DMS53 (cell line): ENCODE results near the gene HTT.

Experiments
- DNase-seq: peaks from one replicate; lab custom pipeline; 2025; lab: John Stamatoyannopoulos, UW

HTT gene

GRCh38 chr4:3074078-3074845, at the start of gene HTT, which contains the start of gene HTT-AS:
Gene HTT, plus strand, starts transcription at chr4:3074681. Its CDS starts 145 bp downstream, at chr4:3074826.
Gene HTT-AS, minus strand, starts transcription at chr4:3074538.
- DNase-seq: peak; percentile 99

DNA sequence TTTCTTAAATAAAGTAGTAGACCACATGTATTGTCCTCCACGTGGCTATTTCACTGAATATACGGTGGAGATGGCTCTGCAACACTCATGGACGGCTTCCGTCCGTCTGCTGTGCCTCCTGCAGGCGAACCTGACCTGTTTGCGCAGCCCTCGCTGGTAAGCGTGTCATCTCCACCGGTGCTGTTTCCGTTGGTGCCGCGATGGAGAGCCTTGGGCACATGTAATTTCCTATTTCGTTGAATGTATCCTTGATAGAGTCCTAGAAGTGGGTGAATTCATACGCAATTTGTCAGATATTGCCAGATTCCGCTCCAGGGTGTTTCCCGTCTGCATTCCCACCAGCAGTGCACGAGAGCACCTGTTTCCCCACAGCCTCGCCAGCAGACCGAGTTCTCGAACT, 48.6 kb upstream of the HTT start:
- no peak for DNase-seq

- no peak for DNase-seq
These were observed 47.9 kb upstream of the HTT start for GRCh38 chr4:3026540-3026939.

DNA sequence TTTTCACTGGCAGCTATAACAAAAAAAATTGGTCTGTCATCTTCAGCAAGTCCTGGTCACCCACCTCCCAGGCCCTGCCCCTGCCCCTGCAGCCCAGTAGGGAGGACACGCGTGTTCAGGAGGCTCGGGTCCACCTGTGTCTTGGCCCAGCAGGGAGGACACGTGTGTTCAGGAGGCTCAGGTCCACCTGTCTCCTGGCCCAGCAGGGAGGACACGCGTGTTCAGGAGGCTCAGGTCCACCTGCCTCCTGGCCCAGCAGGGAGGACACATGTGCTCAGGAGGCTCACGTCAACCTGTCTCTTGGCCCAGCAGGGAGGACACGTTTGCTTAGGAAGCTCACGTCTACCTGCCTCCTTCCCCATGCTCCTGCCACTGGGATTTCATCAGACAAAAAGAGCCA, 45.0 kb upstream of the HTT start:
- no peak for DNase-seq

- peak; percentile 49 for DNase-seq
These were observed 43.7 kb upstream of the HTT start for GRCh38 chr4:3030566-3031356.

DNA sequence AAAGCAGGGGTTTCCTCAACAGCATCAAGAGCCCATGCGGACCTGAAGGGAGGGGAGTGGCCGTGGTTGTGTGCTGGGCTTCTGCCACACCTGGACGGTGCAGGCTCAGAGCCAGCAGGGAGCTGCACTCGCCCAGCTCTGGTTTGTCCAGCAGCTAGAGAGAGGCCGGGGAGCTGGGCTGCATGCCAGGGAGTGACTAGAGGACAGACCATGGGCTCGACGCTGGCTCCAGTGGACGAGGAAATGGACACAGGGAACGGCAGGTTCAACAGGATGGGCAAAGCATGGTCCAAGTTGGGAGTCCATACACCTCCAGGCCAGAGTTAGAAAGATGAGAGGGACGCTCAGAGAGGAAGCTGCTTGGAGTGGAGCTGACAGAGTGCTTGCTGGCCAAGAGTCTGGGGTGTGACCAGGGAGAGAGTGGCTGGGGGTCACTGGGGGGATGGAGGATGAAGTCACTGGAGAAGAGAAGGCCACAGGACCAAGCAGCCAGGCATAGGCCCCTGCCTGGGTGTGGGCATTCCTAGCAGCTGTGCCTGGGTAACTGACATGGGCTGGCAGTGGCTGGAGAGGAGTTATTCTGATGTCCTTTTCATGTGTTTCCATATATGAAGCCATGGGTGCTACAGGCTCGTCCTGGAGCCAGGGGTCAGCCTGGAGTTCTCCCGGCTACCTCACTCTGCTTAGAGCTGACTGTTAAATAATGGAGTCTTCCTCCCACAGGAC, 43.0 kb upstream of the HTT start:
- peak; percentile 66 for DNase-seq

DNA sequence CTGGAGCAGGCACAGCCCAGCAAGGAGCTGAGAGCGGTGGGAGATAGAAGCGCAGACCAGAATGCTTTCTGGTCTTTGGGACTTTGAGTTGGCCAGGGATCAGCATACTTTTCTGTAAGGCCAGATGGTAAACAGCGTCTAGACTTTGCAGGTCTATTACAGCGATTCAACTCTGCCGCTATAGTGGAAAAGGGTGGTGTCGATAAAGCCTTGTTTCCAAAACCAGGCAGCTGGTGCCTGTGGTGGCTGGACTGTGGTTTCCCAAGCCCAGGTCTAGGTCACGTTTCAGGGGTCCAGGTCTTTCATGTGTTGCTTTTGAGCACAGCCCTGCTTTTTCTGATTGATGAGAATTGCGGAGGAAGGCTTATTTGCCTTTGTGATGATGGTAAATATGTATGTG, 40.2 kb upstream of the HTT start:
- DNase-seq: no peak

DNA sequence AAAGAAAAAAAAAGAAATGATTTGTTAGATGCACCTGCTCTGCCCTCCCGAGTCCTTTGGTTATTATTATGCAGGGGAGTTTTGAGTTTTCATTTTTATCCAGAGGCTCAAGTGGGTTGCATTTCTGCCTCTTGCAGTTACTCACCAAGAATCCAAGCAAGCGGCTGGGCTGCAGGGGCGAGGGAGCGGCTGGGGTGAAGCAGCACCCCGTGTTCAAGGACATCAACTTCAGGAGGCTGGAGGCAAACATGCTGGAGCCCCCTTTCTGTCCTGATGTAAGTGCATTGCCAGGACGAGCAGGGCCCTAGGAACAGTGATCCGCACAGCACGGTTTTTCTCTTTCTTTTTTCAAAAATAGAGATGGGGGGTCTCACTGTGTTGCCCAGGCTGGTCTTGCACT, 39.2 kb upstream of the HTT start:
- DNase-seq: no peak

GRCh38 chr4:3035674-3036073, 38.8 kb upstream of the HTT start:
- DNase-seq: no peak

DNA sequence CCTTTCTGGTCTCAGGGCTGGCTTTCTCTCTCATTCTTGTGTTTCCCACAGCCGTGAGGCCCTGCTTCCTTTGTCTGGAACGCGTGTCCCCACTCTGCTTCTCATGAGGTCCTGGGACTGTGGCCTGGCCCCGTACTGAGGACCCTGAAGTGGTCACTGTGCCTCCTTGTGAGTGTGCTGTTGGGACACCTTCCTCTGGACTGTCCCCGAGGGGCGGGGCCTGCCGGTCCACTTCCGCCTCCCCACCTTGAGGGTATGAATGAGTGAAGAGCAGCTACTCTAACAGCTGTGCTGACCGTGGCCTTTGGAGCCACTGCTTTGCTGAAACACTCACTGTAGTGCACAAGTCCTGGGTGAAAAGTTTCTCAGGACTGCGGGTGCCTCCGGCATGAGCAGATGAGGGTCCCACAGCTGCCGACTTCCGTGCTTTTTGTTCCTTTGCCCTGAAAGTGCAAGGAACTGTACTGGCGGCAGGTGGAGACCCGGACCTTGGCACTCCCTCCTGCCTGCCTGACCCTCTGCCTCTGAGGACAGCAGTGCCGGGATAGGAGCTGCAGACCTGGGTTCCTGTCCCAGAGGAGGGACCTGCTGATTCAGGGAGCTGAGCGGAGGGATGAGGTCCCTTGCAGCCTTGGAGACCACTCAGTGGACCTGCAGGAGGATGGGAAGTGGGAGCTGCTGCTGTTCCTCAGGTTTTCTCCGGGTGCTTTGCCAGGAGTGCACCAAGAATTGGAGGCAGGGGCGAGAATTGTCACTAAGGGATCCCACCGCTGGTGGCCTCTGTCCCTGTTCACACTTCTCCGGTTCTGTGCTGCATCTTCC, 38.1 kb upstream of the HTT start:
- DNase-seq: no peak

DNA sequence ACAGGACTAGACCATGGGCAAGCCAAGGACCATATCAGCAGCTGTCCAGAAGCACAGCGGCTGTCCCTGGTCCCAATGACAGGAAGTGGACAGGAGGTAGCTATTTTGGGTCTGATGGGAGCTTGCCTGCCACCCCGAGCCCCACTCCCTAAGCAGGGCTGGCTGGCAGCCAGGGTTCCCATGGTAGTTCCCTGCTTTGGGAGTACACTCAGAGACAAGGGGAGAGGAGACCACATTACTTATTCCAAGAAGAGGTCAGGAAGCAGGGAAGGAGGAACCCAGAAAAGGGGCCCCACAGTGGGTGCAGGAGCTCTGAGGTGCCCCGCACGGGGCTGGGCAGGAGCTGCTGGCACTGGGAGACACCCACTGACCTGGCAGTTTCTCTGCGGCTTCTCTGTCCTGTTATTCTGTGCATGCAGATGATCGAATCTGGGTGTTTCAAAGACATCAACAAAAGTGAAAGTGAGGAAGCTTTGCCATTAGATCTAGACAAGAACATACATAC, 36.5 kb upstream of the HTT start:
- peak; percentile 33 for DNase-seq

- DNase-seq: no peak
These were observed 34.6 kb upstream of the HTT start for GRCh38 chr4:3039706-3040366.

DNA sequence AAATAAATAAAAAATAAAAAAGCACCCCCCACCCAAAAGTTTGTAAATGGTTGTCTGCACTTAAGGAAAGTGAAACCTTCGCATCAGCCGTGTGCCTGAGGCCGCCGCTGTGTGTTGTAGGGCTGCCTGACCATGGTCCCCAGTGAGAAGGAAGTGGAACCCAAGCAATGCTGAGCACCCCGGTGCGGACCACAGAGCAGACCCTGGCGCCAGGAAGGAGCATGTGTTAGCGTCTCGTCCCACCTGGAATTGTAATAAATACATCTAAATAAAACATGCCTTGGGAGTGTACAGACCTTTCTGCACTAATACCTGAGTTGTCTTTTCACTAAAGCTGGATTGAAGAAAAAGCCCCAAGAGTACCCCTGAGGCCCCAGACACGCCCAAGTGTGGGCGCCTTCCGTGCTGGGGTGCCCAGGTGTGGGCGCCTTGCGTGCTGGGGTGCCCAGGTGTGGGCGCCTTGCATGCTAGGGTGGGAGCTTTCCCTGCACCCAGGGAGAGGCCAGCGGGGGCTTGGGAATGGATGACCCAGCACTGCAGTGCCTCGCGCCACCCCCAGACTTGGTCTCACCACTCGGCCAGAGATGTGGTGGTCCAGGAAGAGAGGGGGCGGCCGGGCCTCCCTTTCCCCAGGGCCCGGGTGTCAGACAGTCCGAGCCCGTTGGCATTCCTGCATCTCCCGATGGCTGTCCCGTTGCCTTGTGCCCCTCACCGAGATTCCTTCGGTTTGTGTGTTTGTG, 33.9 kb upstream of the HTT start:
- DNase-seq: no peak

- DNase-seq: peak; percentile 96
These were observed 33.0 kb upstream of the HTT start for GRCh38 chr4:3041192-3042142.

DNA sequence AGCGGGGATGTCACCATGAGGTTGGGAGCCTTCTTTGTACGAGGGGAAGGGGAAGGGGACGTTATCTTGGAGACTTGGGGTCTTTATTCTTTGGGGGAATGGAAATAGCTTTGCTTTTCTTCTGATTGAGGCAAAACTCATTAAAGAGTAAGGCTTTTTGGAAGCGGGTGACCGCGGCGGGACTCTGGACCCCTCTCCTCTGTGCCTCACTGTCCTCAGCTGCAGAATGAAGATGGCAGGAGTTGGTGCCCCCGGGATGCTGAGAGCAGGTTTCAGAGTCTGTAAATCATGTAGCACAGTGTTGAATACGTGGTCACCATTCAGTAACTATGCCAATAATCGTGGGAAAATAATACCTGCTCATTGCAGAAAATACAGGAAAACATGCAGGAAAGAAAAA, 32.3 kb upstream of the HTT start:
- peak; percentile 48 for DNase-seq

GRCh38 chr4:3043282-3044020, 31.0 kb upstream of the HTT start:
- DNase-seq: no peak

DNA sequence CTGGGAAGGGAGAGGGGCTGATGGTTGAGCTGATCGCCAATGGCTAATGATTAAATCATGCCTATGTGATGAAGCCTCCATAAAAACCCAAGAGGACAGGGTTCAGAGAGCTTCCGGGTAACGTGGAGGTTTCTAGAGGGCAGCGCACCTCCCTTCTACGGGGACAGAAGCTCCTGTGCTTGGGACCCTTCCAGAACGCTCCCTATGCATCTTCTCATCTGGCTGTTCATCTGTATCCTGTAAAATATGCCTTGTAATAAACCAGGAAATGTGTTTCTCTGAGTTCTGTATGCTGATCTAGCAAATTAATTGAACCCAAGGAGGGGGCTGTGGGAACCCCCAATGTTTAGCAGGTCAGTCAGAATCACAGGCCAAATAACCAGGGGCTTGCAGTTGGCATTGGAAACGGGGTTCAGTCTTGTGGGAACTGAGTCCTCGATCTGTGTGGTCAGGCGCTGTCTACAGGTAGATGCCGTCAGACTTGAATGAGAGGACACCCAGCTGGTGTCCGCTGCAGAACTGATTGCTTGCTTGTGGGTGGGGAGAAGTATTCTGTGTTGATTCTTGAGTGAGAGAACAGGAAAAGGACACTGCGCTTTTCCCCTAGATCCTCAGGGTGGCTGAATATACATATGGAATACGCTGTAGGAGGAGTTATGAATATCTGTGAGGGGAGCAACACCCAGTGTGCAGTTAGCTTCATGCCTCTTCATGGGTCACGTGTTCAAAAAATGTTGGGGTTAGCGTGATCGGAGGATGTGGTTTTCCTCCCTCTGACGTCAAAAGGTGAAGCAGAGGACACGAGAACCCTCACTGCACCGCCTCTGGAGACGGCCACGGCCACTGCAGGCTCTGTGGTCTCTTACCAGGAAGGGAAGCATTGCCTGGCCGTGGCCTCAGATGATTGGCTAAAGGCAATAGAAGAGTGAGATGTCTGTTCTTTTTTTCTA, 29.3 kb upstream of the HTT start:
- peak; percentile 99 for DNase-seq
